NCI-H774 (cell line): ENCODE data around the gene ZNF585A.
"Not testable (repeated sequence)": the region's sequence is repeated elsewhere in the genome, so short reads cannot be mapped to it uniquely, and the experiment has no call there.

Experiments
- DNase-seq: peaks from one replicate; lab custom pipeline; 2025; lab: John Stamatoyannopoulos, UW

ZNF585A gene

DNA sequence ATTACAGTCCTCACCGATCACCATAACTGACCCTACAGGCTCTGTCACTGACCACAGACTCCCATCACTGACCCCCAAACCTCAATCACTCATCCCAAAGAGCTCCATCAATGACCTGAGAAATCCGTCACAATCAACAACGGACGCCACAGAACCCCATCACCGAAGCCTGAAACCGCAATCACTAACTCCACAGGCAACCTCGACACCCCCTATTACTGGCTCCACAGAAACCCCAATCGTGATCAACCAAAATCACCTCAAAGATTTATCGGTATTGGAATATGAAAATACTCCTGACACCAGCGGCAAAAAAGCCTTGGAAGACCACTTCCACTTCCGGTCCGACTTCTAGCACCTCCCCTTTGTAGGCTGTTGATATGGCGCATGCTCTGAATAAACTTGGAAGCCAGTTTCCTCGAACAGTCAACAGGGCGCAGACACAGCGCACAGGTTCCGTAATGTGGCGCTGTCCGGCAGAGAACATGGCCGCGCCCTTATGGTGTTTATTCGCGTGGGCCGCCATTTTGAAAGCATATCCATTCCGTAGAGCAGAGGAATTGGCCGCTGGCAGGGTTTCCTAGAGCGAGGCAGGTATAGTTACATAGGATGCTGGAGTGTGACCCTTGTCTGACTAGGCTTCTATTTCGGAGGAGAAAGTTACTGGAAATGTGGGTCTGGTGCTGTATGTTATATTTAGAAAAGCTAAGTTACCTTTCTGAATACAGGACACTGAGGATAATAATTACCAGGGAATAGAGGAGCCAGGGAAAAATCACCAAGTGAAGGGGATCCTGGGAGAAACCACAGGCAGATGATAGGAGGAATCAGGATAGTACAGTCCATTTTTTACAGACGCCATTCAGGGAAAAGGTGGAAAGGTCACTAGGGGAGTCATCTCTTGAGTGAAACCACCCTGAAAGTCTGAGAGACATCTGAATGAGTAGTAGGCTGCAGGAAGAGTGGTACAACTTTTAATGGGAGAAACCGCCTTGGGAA is at the start of gene ZNF585A:
Gene ZNF585A (minus strand): TSS at position 328 of the 999 bp plus-strand sequence. CDS start 2,785 bp downstream, outside the sequence.
- peak; percentile 95 for DNase-seq

DNA sequence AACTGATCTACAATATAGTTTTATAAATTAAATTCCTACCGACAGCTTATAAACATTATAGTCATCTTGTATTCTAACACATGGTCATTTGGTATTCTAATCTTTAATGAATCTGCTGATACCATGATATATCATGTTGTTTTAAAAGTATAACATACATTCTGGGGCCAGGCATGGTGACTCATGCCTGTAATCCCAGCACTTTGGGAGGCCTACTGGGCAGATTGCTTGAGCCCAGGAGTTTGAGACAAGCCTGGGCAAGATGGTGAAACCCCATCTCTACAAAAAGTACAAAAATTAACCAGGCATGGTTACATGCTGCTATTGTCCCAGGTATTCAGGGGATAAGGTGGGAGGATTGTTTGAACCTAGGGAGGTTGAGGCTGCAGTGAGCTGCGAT is 48.6 kb upstream of the ZNF585A start:
- DNase-seq = no peak

GRCh38 chr19:37220383-37220782 is 47.9 kb upstream of the ZNF585A start:
- no peak for DNase-seq

GRCh38 chr19:37218592-37218935 is 46.1 kb upstream of the ZNF585A start:
- no peak for DNase-seq

GRCh38 chr19:37217775-37218591 is 45.5 kb upstream of the ZNF585A start, which contains the start of gene ZNF383:
Gene ZNF383, plus strand, starts transcription at chr19:37218214. Its CDS starts 12,240 bp downstream, at chr19:37230454.
- peak; percentile 79 for DNase-seq

DNA sequence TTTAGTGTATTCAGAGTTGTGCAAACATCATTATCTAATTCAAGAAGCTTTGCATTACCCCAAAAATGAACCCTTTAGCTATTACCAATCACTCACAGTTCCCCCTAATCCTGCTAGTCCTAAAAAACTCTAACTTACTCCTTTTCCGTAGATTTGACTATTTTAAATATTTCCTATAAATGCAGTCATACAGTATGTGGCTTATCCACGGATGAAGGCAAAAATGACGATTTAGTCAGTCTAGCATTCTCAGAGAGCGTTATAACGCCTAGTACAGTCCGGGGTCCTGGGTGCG is 44.9 kb upstream of the ZNF585A start:
- no peak for DNase-seq

DNA sequence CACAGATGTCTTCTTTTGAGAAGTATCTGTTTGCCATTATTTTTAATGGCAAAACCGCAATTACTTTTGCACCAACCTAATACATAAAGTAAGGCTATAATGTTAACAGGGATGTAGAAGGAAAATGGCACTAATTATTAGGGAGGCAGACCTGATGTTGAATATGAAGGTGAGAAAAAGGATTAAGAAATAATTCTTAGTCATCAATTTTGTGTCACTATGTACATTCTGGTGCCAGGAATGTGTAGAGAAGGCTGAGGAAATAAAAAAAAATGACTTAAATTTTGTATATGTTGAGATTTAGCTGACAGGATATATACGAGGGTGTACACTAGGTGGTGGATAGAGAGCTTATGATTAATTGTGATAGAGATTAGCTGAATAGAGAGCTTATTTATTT is 25.3 kb upstream of the ZNF585A start:
- no peak for DNase-seq

- not testable (repeated sequence) for DNase-seq
Measured at GRCh38 chr19:37197115-37197514, 24.6 kb upstream of the ZNF585A start.

DNA sequence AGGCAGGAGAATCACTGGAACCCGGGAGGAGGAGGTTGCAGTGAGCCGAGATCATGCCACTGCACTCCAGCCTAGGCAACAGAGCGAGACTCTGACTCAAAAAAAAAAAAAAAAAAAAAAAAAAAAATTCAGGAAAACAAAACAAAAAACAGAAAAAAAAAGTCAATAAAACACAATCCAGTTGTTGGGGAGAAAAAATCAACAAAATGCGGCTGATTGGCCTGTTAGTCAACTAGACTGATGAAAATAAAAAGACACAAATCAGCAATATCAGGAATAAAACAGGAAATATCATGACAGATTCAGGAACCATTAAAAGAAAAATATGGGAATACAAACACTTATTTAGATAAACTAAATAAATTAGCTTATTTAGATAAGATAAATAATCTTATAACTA is 22.8 kb upstream of the ZNF585A start:
- DNase-seq = not testable (repeated sequence)

DNA sequence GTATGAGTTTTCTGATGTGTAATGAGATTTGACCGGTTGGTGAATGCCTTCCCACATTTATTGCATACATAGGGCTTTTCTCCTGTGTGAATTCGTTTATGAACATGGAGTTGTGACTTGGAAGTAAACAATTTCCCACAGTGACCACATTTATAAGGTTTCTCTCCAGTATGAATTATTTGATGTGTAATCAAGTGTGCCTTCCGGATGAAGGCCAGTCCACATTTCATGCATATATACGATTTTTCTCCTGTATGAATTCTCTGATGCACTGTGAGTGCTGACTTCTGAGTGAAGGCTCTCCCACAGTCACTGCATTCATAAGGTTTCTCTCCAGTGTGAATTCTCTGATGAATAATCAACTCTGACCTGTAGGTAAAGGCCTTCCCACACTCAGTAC is 13.6 kb upstream of the ZNF585A start:
- not testable (repeated sequence) for DNase-seq

GRCh38 chr19:37165635-37166034 is 6.9 kb downstream of the ZNF585A start:
- no peak for DNase-seq

- DNase-seq = no peak
Measured at GRCh38 chr19:37160153-37160552, 12.3 kb downstream of the ZNF585A start.

GRCh38 chr19:37148214-37148613 is 24.3 kb downstream of the ZNF585A start:
- DNase-seq = no peak

- no peak for DNase-seq
Measured at GRCh38 chr19:37136111-37136510, 36.4 kb downstream of the ZNF585A start.

GRCh38 chr19:37128821-37129177 is 43.7 kb downstream of the ZNF585A start:
- no peak for DNase-seq

DNA sequence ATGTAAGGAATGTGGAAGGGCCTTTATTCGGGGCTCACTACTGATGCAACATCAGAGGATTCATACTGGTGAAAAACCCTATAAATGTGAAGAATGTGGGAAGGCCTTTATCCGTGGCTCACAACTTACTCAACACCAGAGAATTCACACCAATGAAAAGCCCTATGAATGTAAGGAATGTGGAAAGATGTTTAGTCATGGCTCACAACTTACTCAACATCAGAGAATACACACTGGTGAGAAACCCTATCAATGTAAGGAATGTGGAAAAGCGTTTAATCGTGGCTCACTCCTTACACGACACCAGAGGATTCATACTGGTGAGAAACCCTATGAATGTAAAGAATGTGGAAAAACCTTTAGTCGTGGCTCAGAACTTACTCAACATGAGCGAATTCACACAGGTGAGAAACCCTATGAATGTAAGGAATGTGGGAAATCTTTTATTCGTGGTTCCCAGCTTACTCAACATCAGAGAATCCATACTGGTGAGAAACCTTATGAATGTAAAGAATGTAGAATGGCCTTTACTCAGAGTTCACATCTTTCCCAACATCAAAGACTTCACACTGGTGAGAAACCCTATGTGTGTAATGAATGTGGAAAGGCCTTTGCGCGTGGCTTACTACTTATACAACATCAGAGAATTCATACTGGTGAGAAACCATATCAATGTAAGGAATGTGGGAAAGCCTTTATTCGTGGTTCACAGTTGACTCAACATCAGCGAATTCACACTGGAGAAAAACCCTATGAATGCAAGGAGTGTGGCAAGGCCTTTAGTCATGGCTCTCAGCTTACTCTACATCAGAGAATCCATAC is 44.3 kb downstream of the ZNF585A start:
- no peak for DNase-seq

GRCh38 chr19:37122093-37122492 is 50.4 kb downstream of the ZNF585A start:
- not testable (repeated sequence) for DNase-seq

GRCh38 chr19:37114001-37114400 is 58.5 kb downstream of the ZNF585A start:
- DNase-seq = no peak

- DNase-seq = not testable (repeated sequence)
Measured at GRCh38 chr19:37111753-37112152, 60.7 kb downstream of the ZNF585A start.

DNA sequence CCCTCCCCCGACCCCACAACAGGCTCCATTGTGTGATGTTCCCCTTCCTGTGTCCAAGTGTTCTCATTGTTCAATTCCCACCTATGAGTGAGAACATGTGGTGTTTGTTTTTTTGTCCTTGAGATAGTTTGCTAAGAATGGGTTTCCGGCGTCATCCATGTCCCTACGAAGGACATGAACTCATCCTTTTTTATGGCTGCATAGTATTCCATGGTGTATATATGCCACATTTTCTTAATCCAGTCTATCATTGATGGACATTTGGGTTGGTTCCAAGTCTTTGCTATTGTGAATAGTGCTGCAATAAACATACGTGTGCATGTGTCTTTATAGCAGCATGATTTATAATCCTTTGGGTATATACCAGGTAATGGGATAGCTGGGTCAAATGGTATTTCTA is 68.4 kb downstream of the ZNF585A start:
- not testable (repeated sequence) for DNase-seq

GRCh38 chr19:37098570-37098969 is 73.9 kb downstream of the ZNF585A start:
- no peak for DNase-seq

DNA sequence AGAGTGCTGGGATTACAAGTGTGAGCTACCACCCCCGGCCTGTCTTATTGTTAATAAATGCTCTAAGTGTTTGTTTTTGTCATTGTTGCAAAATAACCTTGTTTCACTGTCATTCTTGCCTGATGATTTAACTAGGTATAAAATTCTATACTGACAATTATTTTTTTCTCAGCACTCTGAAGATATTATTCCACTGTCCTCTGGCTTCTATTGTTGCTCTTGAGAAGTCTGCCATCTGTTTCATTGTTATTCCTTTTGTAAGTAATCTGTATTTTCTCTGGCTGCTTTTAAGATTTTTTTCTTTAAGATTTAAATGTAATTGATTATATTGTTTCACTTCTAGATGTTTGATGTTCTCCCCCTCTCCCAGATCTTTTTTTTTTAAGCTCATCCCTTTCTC is 76.6 kb downstream of the ZNF585A start:
- DNase-seq = no peak
